ENCODE measurements around the gene CDK14. TPM values are rescaled to one million over a fixed set of nuclear protein-coding genes. Genes with fewer than 3 reads are reported as not detected.

Gene CDK14
- total and polyA plus RNA-seq, 2 of the 8 experiments (the other 6 are each of a cell fraction or from before 2014, with no cell fraction given) = 5.5 to 47.3 TPM

DNA sequence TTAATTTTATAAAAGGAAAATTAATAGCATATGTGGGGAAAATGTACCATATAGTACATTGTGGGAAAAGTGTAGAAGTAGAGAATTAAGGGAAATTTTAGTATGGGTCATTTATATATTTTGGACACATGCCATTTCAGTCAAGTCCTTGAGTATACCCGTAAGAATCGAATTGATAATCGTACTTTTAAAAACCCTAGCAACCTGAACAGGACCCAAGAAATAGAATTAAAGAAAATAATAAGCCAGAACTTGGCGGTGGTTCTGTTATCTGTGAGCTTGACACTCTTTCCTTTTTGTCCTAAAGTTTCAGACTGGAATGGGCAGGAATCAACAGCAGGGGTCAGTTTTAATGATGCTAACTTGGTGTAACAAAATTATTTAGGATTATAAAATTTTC lies 221.0 kb downstream of the CDK14 start:
- no peaks in the 10 kb centered on the region for H3K9me3 ChIP-seq (ENCODE audit: insufficient read depth in 2 of 2, low read depth in 1 of 2, low read length in 1 of 2)
- no peak overlapping the region for H2AFZ ChIP-seq (ENCODE audit: low read length)
- H3K79me2 ChIP-seq (ENCODE audit: control insufficient read depth in 1 of 2, insufficient read depth in 2 of 2, low read length in 2 of 2) = no peaks in the 10 kb centered on the region
- no peaks in the 10 kb centered on the region for H3K27me3 ChIP-seq (replicated peaks in 1 of 4; ENCODE audit: control insufficient read depth in 3 of 4, extremely low read depth in 1 of 4, insufficient read depth in 3 of 4, low read length in 3 of 4)
- H3K18ac ChIP-seq (ENCODE audit: extremely low read depth, low read length) = no peak overlapping the region
- no peak overlapping the region for H3K56ac ChIP-seq (replicated peaks; ENCODE audit: insufficient read length, low read depth, low read length)
- no peaks in the 10 kb centered on the region for H3K23me2 ChIP-seq (ENCODE audit: low read depth, low read length)
- H4K20me1 ChIP-seq (replicated peaks in 1 of 2; ENCODE audit: control insufficient read depth in 1 of 2, insufficient read depth in 2 of 2, low read length in 2 of 2) = no peaks in the 10 kb centered on the region
- 92% methylated on average over 4 of the region's 4 CpGs; no CpG with 5 or more reads in 1 of the 2 experiments for WGBS, 2 experiments (ENCODE audit: extremely low coverage in 1 of 2, insufficient coverage in 1 of 2, insufficient read length in 1 of 2, insufficient replicate concordance in 2 of 2, low coverage in 1 of 2, low lambda C conversion rate in 2 of 2, missing lambda C conversion rate in 1 of 2)
- no peak overlapping the region for H2BK12ac ChIP-seq (ENCODE audit: low read depth, low read length)
- H3K14ac ChIP-seq (ENCODE audit: insufficient read length) = no peak overlapping the region
- H3K27ac ChIP-seq (ENCODE audit: low read depth, low read length) = no peak overlapping the region
- no peak overlapping the region for H2BK20ac ChIP-seq (ENCODE audit: low read length)
- no peak overlapping the region for H3K4ac ChIP-seq (replicated peaks; ENCODE audit: insufficient read length, low read depth, low read length)
- H4K5ac ChIP-seq (ENCODE audit: insufficient read length, low read depth, low read length) = no peak overlapping the region
- H2BK120ac ChIP-seq (replicated peaks; ENCODE audit: low read depth, low read length) = no peak overlapping the region
- H4K91ac ChIP-seq (replicated peaks; ENCODE audit: insufficient read length, low read length) = no peak overlapping the region
- TF ChIP-seq SP4 (IDR thresholded peaks at IDR 0.05; ENCODE audit: low read length) (no peak), SP2 (IDR thresholded peaks at IDR 0.05; ENCODE audit: low read length) (no peak), BCL11A (IDR thresholded peaks at IDR 0.05; ENCODE audit: low read depth in 2 of 2, low read length in 2 of 2) (no peak), GTF2F1 (IDR thresholded peaks at IDR 0.05; ENCODE audit: borderline replicate concordance, low read depth, low read length) (no peak)
- TF ChIP-seq, protein P1, sequence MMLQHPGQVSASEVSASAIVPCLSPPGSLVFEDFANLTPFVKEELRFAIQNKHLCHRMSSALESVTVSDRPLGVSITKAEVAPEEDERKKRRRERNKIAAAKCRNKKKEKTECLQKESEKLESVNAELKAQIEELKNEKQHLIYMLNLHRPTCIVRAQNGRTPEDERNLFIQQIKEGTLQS (IDR thresholded peaks at IDR 0.05; ENCODE audit: insufficient read depth, low read depth, low read length) = no peak
- TF ChIP-seq, protein P2, sequence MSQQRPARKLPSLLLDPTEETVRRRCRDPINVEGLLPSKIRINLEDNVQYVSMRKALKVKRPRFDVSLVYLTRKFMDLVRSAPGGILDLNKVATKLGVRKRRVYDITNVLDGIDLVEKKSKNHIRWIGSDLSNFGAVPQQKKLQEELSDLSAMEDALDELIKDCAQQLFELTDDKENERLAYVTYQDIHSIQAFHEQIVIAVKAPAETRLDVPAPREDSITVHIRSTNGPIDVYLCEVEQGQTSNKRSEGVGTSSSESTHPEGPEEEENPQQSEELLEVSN (IDR thresholded peaks at IDR 0.05) = no peak
- no peak overlapping the region for H2BK5ac ChIP-seq (ENCODE audit: low read depth, low read length)
- H4K8ac ChIP-seq (ENCODE audit: extremely low read depth, insufficient read depth, low read length) = no peak overlapping the region
- H3K79me1 ChIP-seq (ENCODE audit: low read depth, low read length) = no peaks in the 10 kb centered on the region
- H3K23ac ChIP-seq (ENCODE audit: insufficient read length) = no peak overlapping the region
- 0 out of 8 replicates have a peak, but pooled peaks cover 0 to 2% (median 0%) of the 10 kb centered on the region in 4 experiments for H3K36me3 ChIP-seq (ENCODE audit: control insufficient read depth in 2 of 4, insufficient read depth in 4 of 4, low read length in 3 of 4)
- no peak overlapping the region for H3K4me2 ChIP-seq (ENCODE audit: insufficient read depth in 1 of 2, low read depth in 2 of 2, low read length in 2 of 2)
- no peak overlapping the region for H2BK15ac ChIP-seq (ENCODE audit: low read length)
- no peak overlapping the region for H3K4me3 ChIP-seq (ENCODE audit: extremely low read depth in 1 of 4, insufficient read depth in 2 of 4, low read depth in 3 of 4, low read length in 4 of 4)
- H3K9ac ChIP-seq (replicated peaks in 1 of 4; ENCODE audit: extremely low read depth in 1 of 4, low read depth in 3 of 4, low read length in 3 of 4) = no peak overlapping the region
- ChIA-PET POLR2A (ENCODE audit: partially characterized antibody) (interaction anchor here (1.2 kb wide), 1 partner anchor 108 kb away, joined by 3 read pairs; no protein-coding TSS in a partner anchor), CTCF (ENCODE audit: partially characterized antibody) (interaction anchor here (0.9 to 1.5 kb wide), 5 partner anchors 36 to 218 kb away, joined by 3 to 4 read pairs (median 3); no protein-coding TSS in a partner anchor)
- DNase-seq (ENCODE audit: low read depth in 1 of 2, low spot score in 2 of 2) (no peak), FAIRE-seq (no peak)
- no peak overlapping the region for H2AK5ac ChIP-seq (ENCODE audit: low read depth, low read length)
- H3K4me1 ChIP-seq (replicated peaks in 1 of 4; ENCODE audit: control insufficient read depth in 3 of 4, insufficient read depth in 4 of 4, low read length in 3 of 4) = peaks cover 0 to 5% (median 0%) of the 10 kb centered on the region in 4 experiments; a peak in 1 of 7 replicates
